Measurements from ENCODE around the gene FADS1. TPM values are rescaled to one million over a fixed set of nuclear protein-coding genes. Genes with fewer than 3 reads are reported as not detected.

FADS1 gene
- total RNA-seq, 1 experiment from 2014 or later: 150 TPM

- no peaks in the 10 kb centered on the region for H3K9me3 ChIP-seq (ENCODE audit: insufficient read depth, low read depth)
These were observed 13.0 kb upstream of the FADS1 start for GRCh38 chr11:61829806-61830205.

GRCh38 chr11:61828629-61829407, 12.0 kb upstream of the FADS1 start:
- H3F3A ChIP-seq (ENCODE audit: insufficient read depth, low read depth): no peaks in the 10 kb centered on the region
- H3K4me3 ChIP-seq: no peak overlapping the region
- no peak overlapping the region for H3K27ac ChIP-seq
- POLR2A ChIA-PET (ENCODE audit: unreplicated experiment): interaction anchor here (0.5 to 0.6 kb wide), 3 partner anchors 81 to 143 kb away, joined by 4 to 12 read pairs (median 4); no protein-coding TSS in a partner anchor
- DNase-seq: peak in 1 of 2 experiments; percentile 39
- no peaks in the 10 kb centered on the region for H3K79me2 ChIP-seq (ENCODE audit: low read depth)
- TF ChIP-seq CTCF (conservative IDR thresholded peaks at IDR 0.05): no peak
- TSS peak; percentile 32 for BruUV-seq (replicated peaks)
- no peaks in the 10 kb centered on the region for H3K9me2 ChIP-seq (ENCODE audit: insufficient read depth)
- no peaks in the 10 kb centered on the region for H4K20me1 ChIP-seq (ENCODE audit: insufficient read depth)
- H3K4me1 ChIP-seq (replicated peaks; ENCODE audit: insufficient read depth): no peaks in the 10 kb centered on the region
- no peaks in the 10 kb centered on the region for H3K36me3 ChIP-seq (ENCODE audit: low read depth)
- H2AFZ ChIP-seq: no peak overlapping the region
- H3K27me3 ChIP-seq (ENCODE audit: insufficient read depth, low read depth): no peaks in the 10 kb centered on the region
- no peak overlapping the region for H3K4me2 ChIP-seq
- CTCF ChIA-PET: interaction anchor here (0.6 to 1.4 kb wide), 3 partner anchors 14 to 1871 kb away, joined by 3 to 8 read pairs (median 3); no protein-coding TSS in a partner anchor
- intact Hi-C loops (cut with micrococcal nuclease; ENCODE audit: unreplicated experiment): loop anchor here (1.0 kb wide), 1 partner anchor 12 kb away; the partner anchor contains the start of gene FADS1
- H3K9me3 ChIP-seq (ENCODE audit: insufficient read depth, low read depth): no peaks in the 10 kb centered on the region

More at GRCh38 chr11:61829806-61830205, 13.0 kb upstream of the FADS1 start:
- ChIA-PET POLR2A (ENCODE audit: unreplicated experiment) (interaction anchor here (0.6 kb wide), 1 partner anchor 143 kb away, joined by 4 read pairs; no protein-coding TSS in a partner anchor), CTCF (interaction anchor here (0.6 to 1.4 kb wide), 2 partner anchors 15 to 24 kb away, joined by 3 read pairs; no protein-coding TSS in a partner anchor)
- H3K36me3 ChIP-seq (ENCODE audit: low read depth): no peaks in the 10 kb centered on the region
- TF ChIP-seq CTCF (conservative IDR thresholded peaks at IDR 0.05): no peak
- TF ChIP-seq EZH2 (IDR thresholded peaks at IDR 0.05; ENCODE audit: low read depth): no peak
- H3K79me2 ChIP-seq (ENCODE audit: low read depth): no peaks in the 10 kb centered on the region
- H2AFZ ChIP-seq: no peak overlapping the region
- intact Hi-C loops (cut with micrococcal nuclease; ENCODE audit: unreplicated experiment): no loop called here
- no peaks in the 10 kb centered on the region for H4K20me1 ChIP-seq (ENCODE audit: insufficient read depth)
- H3K27ac ChIP-seq: no peak overlapping the region
- H3K4me2 ChIP-seq: no peak overlapping the region
- H3F3A ChIP-seq (ENCODE audit: insufficient read depth, low read depth): no peaks in the 10 kb centered on the region
- no peak for DNase-seq
- H3K4me1 ChIP-seq (replicated peaks; ENCODE audit: insufficient read depth): 0 out of 2 replicates have a peak, but pooled peaks cover 5% of the 10 kb centered on the region
- H3K4me3 ChIP-seq: no peak overlapping the region
- H3K27me3 ChIP-seq (ENCODE audit: insufficient read depth, low read depth): no peaks in the 10 kb centered on the region
- H3K9me2 ChIP-seq (ENCODE audit: insufficient read depth): no peaks in the 10 kb centered on the region
- BruUV-seq (replicated peaks): no TSS peak

- H3K4me1 ChIP-seq (replicated peaks; ENCODE audit: insufficient read depth): no peaks in the 10 kb centered on the region
- H3K79me2 ChIP-seq (ENCODE audit: low read depth): no peaks in the 10 kb centered on the region
- CTCF ChIA-PET: interaction anchor here (1.3 kb wide), 1 partner anchor 31 kb away, joined by 8 read pairs; no protein-coding TSS in a partner anchor
- H3K4me2 ChIP-seq: no peak overlapping the region
- no peak for DNase-seq
- no peaks in the 10 kb centered on the region for H3K36me3 ChIP-seq (ENCODE audit: low read depth)
- H3F3A ChIP-seq (ENCODE audit: insufficient read depth, low read depth): no peaks in the 10 kb centered on the region
- no peaks in the 10 kb centered on the region for H3K9me2 ChIP-seq (ENCODE audit: insufficient read depth)
- no peak for TF ChIP-seq CTCF (conservative IDR thresholded peaks at IDR 0.05)
- no peak for TF ChIP-seq EZH2 (IDR thresholded peaks at IDR 0.05; ENCODE audit: low read depth)
- POLR2A ChIA-PET (ENCODE audit: unreplicated experiment): interaction anchor here (0.6 to 1.0 kb wide), 5 partner anchors 13 to 86 kb away, joined by 4 to 22 read pairs (median 4); partner anchors contain the start of genes FEN1 and TMEM258
- no peak overlapping the region for H2AFZ ChIP-seq
- H3K27me3 ChIP-seq (ENCODE audit: insufficient read depth, low read depth): no peaks in the 10 kb centered on the region
- no peak overlapping the region for H3K27ac ChIP-seq
- no TSS peak for BruUV-seq (replicated peaks)
- H4K20me1 ChIP-seq (ENCODE audit: insufficient read depth): no peaks in the 10 kb centered on the region
- no peak overlapping the region for H3K4me3 ChIP-seq
- no peaks in the 10 kb centered on the region for H3K9me3 ChIP-seq (ENCODE audit: insufficient read depth, low read depth)
- intact Hi-C loops (cut with micrococcal nuclease; ENCODE audit: unreplicated experiment): loop anchor here (1.0 kb wide), 1 partner anchor 11 kb away; the partner anchor contains the start of gene FADS1
These were observed 11.5 kb upstream of the FADS1 start for GRCh38 chr11:61828379-61828628.

All from PC-9 (cell line).